HG03354 (cell line): Measurements from ENCODE around the gene ZNF124.
A peak's percentile ranks its signal among the peaks of the same experiment; 100 is the strongest.
"Not testable (repeated sequence)": the region's sequence is repeated elsewhere in the genome, so short reads cannot be mapped to it uniquely, and the experiment has no call there.

Source experiments
- ATAC-seq: cut with Tn5 transposase; IDR thresholded peaks from one replicate; pipeline ENCODE4 v1.9.1; 2021; ENCODE audit warnings: mild to moderate bottlenecking; ENCODE audit not compliant: unreplicated experiment, poor library complexity, severe bottlenecking

ZNF124 gene

DNA sequence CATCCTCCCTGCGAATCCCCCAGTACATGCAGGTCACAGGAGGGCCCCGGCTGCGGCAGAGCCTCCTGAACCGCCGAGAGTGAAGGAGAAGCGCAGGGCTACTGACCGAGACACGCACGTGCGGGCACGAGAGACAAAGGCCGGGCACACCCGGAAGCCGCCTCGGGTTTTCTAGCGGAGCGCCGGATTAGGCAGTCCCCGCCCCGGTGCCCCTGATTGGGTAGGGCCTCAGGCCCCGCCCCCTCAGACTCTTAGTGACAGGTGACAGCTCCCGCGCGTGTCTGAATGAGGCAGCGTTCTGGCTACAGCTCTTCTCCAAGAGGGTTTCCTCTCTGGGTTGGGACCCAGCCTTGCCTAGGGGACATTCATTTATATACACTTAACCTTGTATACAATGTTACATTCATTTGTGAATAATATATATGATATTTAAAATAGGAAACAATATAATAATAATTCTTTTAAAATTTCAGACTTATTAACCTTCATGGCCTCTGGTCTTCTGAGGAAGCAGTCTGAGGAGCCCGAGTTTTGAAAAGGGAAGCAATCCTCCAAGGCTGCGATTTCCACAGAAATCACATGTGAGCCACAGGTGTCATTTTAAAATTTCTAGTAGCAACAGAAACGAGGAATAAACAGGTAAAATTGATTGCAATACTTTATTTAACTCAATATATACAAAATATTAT is at the start of gene ZNF124:
Gene ZNF124 (minus strand): TSS at position 146 of the 689 bp plus-strand sequence. CDS start 143 bp downstream, at position 3.
- peak; percentile 99 for ATAC-seq

GRCh38 chr1:247220280-247220679 is 48.5 kb upstream of the ZNF124 start:
- not testable (repeated sequence) for ATAC-seq

DNA sequence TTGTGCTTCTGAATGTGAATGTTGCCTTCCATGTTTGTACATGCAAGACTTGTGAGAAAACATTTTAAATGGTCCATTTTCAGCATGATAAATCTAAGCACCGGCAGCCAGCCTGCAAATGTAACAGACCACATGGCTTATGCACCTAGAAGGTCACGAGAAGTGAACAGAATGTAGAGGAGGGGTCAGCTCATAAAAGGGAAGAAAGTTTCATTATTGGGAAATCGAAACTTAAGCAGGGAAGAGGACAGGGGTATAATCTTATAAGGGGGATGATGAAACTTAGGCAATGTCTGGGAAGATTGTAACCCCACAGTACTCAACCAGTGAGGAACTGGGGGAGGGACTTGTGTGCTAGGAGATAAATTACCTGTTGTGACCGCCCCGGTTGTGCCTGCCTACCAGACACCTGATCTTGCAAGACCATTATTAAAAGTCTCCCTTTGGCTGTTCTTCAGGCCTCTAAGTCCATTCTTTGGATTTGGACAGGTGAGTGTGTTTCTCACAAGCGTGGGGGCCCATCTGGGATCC is 46.4 kb upstream of the ZNF124 start:
- no peak for ATAC-seq

DNA sequence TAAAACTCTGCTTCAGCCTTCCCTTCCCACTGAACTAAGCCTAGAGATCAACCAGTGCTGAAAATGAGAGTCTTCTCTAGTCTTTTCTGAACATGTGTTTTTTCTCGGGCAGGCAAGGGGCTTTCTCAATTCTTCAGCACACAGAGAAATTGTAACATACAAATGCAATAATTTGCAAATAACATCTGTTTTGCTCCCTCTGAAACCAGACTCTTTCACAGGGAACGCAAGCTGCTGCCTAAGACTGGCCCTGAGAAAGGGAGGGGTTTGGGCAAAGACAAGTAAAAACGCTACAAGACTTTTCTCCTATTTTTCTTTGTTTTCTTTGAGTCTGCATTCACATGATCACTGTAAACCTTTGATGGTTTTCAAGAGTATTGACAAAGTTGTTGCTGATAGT is 44.4 kb upstream of the ZNF124 start:
- peak; percentile 25 for ATAC-seq

GRCh38 chr1:247212627-247213617 is 41.1 kb upstream of the ZNF124 start:
- no peak for ATAC-seq

- peak; percentile 62 for ATAC-seq
Measured at GRCh38 chr1:247212012-247212411, 40.2 kb upstream of the ZNF124 start.

- ATAC-seq: no peak
Measured at GRCh38 chr1:247211339-247211738, 39.5 kb upstream of the ZNF124 start.

- ATAC-seq: peak; percentile 90
Measured at GRCh38 chr1:247210376-247211117, 38.7 kb upstream of the ZNF124 start.

GRCh38 chr1:247210062-247210375 is 38.2 kb upstream of the ZNF124 start:
- ATAC-seq: no peak

GRCh38 chr1:247209396-247209795 is 37.6 kb upstream of the ZNF124 start:
- ATAC-seq: no peak

GRCh38 chr1:247204177-247204647 is 32.4 kb upstream of the ZNF124 start:
- ATAC-seq: no peak

GRCh38 chr1:247198781-247199180 is 27.0 kb upstream of the ZNF124 start:
- no peak for ATAC-seq

GRCh38 chr1:247193958-247194357 is 22.1 kb upstream of the ZNF124 start:
- ATAC-seq: no peak

DNA sequence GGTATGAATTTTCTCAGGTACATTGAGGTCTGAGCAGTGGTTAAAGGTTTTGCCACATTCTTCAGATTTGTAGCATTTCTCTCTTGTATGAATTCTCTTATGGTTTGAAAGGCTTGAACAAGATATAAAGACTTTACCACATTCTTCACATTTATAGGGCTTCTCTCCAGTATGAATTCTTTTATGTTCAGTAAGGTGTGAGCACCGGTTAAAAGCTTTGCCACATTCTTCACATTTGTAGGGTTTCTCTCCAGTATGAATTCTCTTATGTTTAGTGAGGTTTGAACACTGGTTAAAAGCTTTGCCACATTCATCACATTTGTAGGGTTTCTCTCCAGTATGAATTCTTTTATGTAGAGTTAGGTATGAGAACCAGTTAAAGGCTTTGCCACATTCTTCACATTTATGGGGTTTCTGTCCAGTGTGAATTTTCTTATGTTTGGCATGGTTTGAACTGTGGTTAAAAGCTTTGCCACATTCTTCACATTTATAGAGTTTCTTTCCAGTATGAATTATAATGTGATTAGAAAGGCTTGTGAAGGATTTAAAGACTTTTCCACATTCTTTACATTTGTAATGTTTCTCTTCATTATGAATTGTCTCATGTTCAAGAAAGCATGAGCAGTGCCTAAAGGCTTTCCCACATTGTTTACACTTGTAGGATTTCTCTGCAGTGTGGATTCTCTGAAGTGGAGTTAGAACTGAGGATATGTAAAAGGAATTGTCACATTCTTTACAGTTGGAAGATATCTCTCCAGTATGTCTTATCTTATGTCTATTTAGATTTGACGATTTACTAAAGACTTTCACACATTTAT is 18.4 kb upstream of the ZNF124 start:
- ATAC-seq: no peak

DNA sequence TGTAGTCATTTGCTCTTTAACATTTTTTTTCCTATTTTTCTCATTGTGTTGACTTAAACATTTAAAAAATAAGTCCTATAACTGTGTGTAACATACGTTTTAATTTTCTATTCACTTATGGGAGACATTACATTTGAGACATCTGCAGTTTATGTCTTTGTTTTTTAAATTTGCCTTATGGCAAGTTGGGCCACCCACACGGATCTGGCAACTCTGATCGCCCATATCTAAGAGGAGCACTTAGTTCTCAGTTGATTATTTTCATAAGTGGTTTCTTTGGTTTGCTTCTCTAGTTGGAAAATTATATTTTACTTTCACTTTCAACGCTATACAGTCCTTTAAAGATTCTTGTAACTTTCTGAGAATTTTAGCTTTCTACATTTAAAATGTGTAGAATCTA is 13.8 kb upstream of the ZNF124 start:
- no peak for ATAC-seq

DNA sequence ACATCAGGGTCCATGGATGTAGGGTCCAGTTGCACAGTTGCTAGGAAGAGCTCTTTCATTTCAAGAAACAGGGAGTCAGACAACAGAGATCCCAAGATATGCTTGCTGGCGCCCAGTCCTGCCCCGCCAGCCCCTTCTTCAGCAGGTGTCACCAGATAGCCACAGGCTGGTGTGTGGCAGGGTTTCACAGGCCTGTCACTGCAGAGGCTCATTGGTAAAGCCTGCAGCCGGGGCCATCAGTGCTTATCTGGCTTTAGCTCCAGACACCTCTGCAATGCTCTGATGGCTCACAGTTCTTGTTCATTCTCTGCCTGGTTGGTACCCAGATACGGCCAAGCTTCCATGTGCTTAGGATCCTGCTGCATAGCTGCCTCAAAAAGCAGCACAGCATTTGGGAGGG is 12.4 kb upstream of the ZNF124 start:
- ATAC-seq: no peak

DNA sequence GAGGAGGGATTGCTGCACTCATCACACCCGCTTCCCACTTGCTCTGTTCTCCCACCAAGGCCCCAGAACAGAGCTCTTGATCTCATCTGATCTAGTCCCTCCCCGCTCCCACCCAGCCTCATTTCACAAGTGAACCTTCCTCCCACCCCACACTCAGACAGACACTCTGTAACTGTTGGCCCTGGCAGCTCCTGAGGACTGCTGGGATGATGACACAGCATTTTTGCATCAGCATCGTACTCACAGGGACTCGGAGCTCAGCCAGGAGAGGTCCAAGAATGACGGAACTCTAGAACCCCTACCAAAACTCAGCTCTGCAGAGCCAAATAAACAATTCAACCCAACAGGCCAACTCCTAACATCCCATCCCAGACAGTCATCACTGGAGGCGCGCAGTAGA is 11.2 kb upstream of the ZNF124 start:
- ATAC-seq: no peak

- ATAC-seq: no peak
Measured at GRCh38 chr1:247180581-247180980, 8.8 kb upstream of the ZNF124 start.

DNA sequence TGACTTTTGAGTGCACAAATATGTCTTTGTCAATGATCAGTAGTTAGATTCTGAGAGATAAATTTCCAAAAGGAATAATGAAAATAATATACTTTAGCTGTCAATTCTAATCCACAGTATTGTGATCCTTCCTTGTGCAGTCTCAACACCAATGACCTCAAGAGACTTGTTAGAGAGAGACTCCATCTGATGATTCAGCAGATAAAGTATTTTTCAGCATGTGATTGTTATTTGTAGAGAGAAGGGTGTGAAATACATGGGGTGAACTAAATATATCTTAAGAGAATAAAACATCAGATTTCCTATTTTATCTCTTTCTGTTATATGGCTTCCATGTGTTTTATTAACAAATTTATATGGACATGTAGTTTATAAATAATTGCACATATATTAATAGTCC is 5.9 kb upstream of the ZNF124 start:
- ATAC-seq: no peak
